ENCODE measurements around the gene DOLK. TPM values are rescaled to one million over a fixed set of nuclear protein-coding genes. Genes with fewer than 3 reads are reported as not detected.
"Not testable (repeated sequence)": the region's sequence is repeated elsewhere in the genome, so short reads cannot be mapped to it uniquely, and the experiment has no call there.

DOLK gene
- polyA plus RNA-seq, 2 of the 4 experiments (the other 2 are of a cell fraction): 22.8 to 25.4 TPM

DNA sequence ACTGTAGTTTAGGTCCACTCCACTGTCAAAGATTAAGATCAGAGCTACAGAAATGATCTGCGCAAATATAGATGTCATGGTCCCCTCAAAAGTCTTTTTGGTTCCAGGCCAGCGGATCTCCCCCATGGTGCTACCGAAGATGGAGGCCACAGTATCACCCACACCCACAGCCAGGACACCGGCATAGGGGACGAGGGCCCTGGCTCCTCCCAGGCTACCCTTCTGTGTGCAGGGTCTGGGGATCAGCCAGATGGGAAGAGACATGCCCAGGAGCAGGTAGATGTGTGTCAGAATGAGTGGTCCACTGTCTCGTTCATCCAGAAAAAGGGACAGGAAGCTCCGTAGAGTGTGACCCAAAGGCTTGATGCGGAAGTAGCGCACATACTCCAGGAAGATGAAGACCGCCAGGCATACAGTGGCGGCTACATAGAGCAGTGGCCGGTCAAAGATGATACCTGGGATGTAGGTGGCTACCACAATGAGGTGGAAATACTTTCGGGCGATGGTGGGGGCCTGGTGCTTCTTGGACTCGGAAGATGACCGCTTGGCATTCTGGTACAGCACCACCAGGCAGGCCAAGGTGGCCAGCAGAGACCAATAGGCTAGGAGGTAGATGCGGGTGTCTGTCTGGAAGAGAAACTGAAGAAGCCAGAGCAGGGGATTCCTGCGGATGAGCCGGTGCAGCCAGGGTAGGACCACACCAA is 1.5 kb downstream of the DOLK start:
- FAIRE-seq: no peak
- CTCF ChIA-PET: interaction anchor here (0.6 to 4.0 kb wide), 5 partner anchors 18 to 213 kb away, joined by 3 to 14 read pairs (median 4); no protein-coding TSS in a partner anchor
- POLR2A ChIA-PET: no interaction called here
- no peak for DNase-seq (ENCODE audit: low read depth in 1 of 2, low spot score in 1 of 2)
- Histone ChIP-seq H3K9me3 (no peaks in the 10 kb centered on the region), H3K4me1 (peaks cover 12% of the 10 kb centered on the region; the same call in 2 of the 3 replicates), H3K27ac (no peak overlapping the region), H3K4me2 (peak overlapping the region; percentile 92), H3K4me3 (0 out of 3 replicates have a peak overlapping the region, but pooled peaks have one; percentile 85)
- WGBS (ENCODE audit: missing lambda C conversion rate): 95% methylated on average over 19 of the region's 19 CpGs
- TF ChIP-seq ZSCAN20 (CRISPR knock-in tag; IDR thresholded peaks at IDR 0.05) (no peak), EHF (CRISPR knock-in tag; IDR thresholded peaks at IDR 0.05) (no peak), HOXA7 (CRISPR knock-in tag; IDR thresholded peaks at IDR 0.05) (no peak), ESRRA (IDR thresholded peaks at IDR 0.05; ENCODE audit: borderline replicate concordance, low read length) (no peak), NPAS2 (CRISPR knock-in tag; IDR thresholded peaks at IDR 0.05; ENCODE audit: borderline replicate concordance) (no peak), HEYL (CRISPR knock-in tag; IDR thresholded peaks at IDR 0.05) (no peak), MYC (IDR thresholded peaks at IDR 0.05; ENCODE audit: borderline replicate concordance, low read length) (no peak), CHD4 (IDR thresholded peaks at IDR 0.05; ENCODE audit: borderline replicate concordance) (no peak), RNF2 (IDR thresholded peaks at IDR 0.05; ENCODE audit: borderline replicate concordance, low read depth) (no peak), ZNF302 (CRISPR knock-in tag; IDR thresholded peaks at IDR 0.05) (no peak)
- TF ChIP-seq, protein P1, sequence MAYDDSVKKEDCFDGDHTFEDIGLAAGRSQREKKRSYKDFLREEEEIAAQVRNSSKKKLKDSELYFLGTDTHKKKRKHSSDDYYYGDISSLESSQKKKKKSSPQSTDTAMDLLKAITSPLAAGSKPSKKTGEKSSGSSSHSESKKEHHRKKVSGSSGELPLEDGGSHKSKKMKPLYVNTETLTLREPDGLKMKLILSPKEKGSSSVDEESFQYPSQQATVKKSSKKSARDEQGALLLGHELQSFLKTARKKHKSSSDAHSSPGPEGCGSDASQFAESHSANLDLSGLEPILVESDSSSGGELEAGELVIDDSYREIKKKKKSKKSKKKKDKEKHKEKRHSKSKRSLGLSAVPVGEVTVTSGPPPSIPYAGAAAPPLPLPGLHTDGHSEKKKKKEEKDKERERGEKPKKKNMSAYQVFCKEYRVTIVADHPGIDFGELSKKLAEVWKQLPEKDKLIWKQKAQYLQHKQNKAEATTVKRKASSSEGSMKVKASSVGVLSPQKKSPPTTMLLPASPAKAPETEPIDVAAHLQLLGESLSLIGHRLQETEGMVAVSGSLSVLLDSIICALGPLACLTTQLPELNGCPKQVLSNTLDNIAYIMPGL (CRISPR knock-in tag; IDR thresholded peaks at IDR 0.05; ENCODE audit: borderline replicate concordance): no peak
- TF ChIP-seq, protein P2, sequence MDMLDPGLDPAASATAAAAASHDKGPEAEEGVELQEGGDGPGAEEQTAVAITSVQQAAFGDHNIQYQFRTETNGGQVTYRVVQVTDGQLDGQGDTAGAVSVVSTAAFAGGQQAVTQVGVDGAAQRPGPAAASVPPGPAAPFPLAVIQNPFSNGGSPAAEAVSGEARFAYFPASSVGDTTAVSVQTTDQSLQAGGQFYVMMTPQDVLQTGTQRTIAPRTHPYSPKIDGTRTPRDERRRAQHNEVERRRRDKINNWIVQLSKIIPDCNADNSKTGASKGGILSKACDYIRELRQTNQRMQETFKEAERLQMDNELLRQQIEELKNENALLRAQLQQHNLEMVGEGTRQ (IDR thresholded peaks at IDR 0.05): no peak
- no peak for ATAC-seq

DNA sequence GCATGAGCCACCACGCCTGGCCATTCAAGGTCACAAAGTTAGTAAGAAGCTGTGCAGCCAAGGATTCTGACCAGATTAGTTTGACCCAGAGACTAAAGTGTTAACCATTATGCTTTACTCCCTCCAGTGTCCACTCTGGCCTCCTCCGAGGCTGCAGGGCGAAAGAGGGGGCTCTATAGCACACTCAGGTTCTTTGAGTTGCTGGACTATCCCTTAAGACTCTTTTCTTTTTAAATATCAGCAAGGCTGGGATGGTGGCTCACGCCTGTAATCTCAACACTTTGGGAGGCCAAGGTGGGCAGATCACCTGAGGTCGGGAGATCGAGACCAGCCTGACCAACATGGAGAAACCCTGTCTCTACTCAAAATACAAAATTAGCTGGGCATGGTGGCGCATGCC is 2.4 kb downstream of the DOLK start:
- ATAC-seq; H3K27ac ChIP-seq; DNase-seq (ENCODE audit: low read depth in 1 of 2, low spot score in 1 of 2); H3K9me3 ChIP-seq; POLR2A ChIA-PET; H3K4me3 ChIP-seq; FAIRE-seq; H3K4me2 ChIP-seq: not testable (repeated sequence)
- peaks cover 12% of the 10 kb centered on the region; the same call in 2 of the 3 replicates for H3K4me1 ChIP-seq
- CTCF ChIA-PET: interaction anchor here (1.1 to 4.0 kb wide), 4 partner anchors 17 to 212 kb away, joined by 3 to 14 read pairs (median 8); no protein-coding TSS in a partner anchor
- 94% methylated on average over 7 of the region's 7 CpGs for WGBS (ENCODE audit: missing lambda C conversion rate)

DNA sequence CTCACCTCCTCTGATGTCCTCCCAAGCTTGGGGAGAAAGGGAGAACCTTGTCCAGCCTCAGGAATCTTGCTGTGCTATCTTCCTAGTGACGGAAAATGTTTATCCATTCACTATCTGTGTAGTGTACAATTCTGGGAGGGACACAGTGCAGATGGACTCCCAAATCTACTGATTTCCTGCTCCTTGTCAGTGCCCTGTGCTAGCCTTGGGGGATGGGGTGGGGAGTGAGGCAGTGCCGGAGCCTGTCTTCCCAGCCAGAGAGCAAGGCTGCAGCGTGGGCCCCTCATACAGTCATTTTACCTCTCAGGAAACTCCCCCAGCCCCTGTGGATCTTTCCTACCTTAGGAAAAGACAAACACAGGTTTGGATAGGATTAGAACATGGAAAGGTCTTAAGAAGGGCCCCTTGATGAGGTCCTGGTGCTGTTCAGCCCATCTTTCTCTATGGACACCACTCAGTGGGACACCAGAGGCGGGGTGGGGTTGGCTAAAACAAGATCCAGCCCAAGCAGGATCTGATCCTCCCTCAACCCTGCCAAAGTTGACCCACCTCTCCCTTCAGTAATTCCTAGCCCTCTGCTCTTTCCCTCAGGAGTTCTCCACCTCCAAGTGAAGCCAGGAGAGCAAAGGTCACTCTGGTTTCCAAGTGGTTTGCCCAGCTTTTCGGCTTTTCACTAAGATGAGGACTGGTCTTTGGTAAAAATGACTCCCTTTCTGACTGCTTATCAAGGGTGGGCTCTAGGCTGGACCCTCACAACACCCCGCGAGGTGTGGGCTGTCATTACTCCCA is 3.4 kb downstream of the DOLK start:
- 92% methylated on average over 7 of the region's 7 CpGs for WGBS (ENCODE audit: missing lambda C conversion rate)
- Histone ChIP-seq H3K9me3 (no peaks in the 10 kb centered on the region), H3K4me3 (no peak overlapping the region), H3K4me1 (peaks cover 11% of the 10 kb centered on the region; the same call in 2 of the 3 replicates), H3K27ac (no peak overlapping the region), H3K4me2 (no peak overlapping the region)
- no peak for FAIRE-seq
- TF ChIP-seq, protein P1 (CRISPR knock-in tag; IDR thresholded peaks at IDR 0.05; ENCODE audit: borderline replicate concordance): no peak
- TF ChIP-seq HDAC2 (IDR thresholded peaks at IDR 0.05): no peak
- TF ChIP-seq HOXB5 (CRISPR knock-in tag; IDR thresholded peaks at IDR 0.05): no peak
- TF ChIP-seq EHF (CRISPR knock-in tag; IDR thresholded peaks at IDR 0.05): no peak
- TF ChIP-seq JUN (IDR thresholded peaks at IDR 0.05): no peak
- no peak for TF ChIP-seq ZSCAN20 (CRISPR knock-in tag; IDR thresholded peaks at IDR 0.05)
- no peak for DNase-seq (ENCODE audit: low read depth in 1 of 2, low spot score in 1 of 2)
- ATAC-seq: no peak
- ChIA-PET POLR2A (no interaction called here), CTCF (interaction anchor here (1.8 to 4.0 kb wide), 4 partner anchors 16 to 81 kb away, joined by 5 to 45 read pairs (median 13); partner anchors contain the start of genes KYAT1 and LRRC8A)

Measured in A549 (cell line).